Esophagus muscularis mucosa (tissue), 4 donors: ENCODE measurements around the gene BAZ2B.

ENCODE experiments used
- CTCF ChIP-seq, 3 experiments: fragments of 200-600 bp in 2 of 3; fragments of 450-650 bp in 1 of 3; sonication (generic) in 2 of 3; IDR thresholded peaks; one replicate each; pipeline ENCODE4 v1.5.1; 2017 to 2019; ENCODE audit warnings: antibody characterized with exemption in 3 of 3, mild to moderate bottlenecking in 2 of 3, moderate library complexity in 1 of 3
- EP300 ChIP-seq: sonication (generic); formaldehyde crosslinking; IDR thresholded peaks from one replicate; pipeline ENCODE4 v1.6.1; 2017; ENCODE audit warnings: antibody characterized with exemption
- POLR2A ChIP-seq: fragments of 450-650 bp; IDR thresholded peaks from one replicate; pipeline ENCODE4 v1.6.1; 2017; ENCODE audit warnings: antibody characterized with exemption, moderate library complexity, mild to moderate bottlenecking, low read depth
- POLR2AphosphoS5 ChIP-seq, 2 donors: sonication (generic); formaldehyde crosslinking; IDR thresholded peaks; one replicate each; pipeline ENCODE4 v1.6.1; 2017; ENCODE audit warnings: antibody characterized with exemption in 2 of 2

DNA sequence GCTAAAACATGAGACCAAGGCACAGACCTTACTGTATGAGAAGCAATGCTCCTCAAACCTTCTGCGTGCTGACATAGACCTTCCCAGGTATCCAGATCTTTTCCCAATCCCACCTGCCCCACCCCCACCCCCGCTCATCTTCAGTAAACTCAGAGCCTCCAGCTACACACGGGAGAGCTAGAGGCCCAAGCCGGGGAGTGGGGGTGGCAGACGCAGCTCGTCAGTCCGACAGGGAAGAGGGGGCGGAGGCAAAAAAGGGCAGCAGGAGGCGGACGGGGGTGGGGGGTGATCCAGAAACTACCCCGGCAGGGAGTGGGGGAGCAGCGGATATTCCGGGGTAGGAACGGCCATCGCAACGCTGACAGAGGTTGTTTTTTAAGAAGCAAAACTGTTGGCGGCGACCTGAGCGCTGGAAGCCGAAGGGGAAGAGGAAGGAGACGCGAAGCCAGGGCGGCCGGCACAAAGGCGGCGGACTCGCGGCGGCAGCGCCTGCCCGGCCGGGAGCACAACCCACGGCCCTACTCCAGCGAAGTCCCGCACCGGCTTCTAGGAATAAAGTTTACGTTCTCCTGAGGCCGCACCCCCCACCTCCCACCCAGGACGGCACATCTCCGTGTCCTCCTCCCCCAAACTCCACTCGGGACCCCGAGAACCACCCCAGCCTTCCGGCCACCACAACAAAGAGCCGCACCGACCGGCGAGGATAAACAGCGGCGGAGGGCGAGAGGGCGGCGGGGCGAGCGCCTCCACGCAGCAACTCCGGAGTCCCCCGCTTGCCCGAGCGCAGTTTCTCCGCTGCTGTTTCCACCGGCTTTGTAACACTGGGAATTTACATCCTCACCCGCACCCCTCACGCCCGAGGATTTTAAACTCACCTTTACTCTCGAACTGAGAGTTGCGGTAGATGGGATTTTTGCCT, 722 bp downstream of the BAZ2B start:
- TF ChIP-seq CTCF (IDR thresholded peaks at IDR 0.05) (no peak), POLR2A (peak; percentile 22), EP300 (no peak), POLR2AphosphoS5 (IDR thresholded peaks at IDR 0.05) (peak; percentile 77 to 92)
